Natural killer cell (primary cell): ENCODE results near the gene LSM3. TPM values are rescaled to one million over a fixed set of nuclear protein-coding genes. Genes with fewer than 3 reads are reported as not detected.

ENCODE experiments used
- ATAC-seq, 3 donors: fragments of 150-1000 bp in 2 of 3; fragments of 200-7000 bp in 1 of 3; cut with Tn5 transposase; 1 replicate in 1 of 3; 2 replicates in 2 of 3; pipeline ENCODE4 v1.10.0; 2021; ENCODE audit warnings: mild to moderate bottlenecking in 2 of 3, moderate library complexity in 2 of 3
- DNase-seq, 2 donors: peaks; one replicate each; pipeline versions ENCODE4 v3.0.0 to v3.0.0-alpha.2; 2013 to 2021; ENCODE audit warnings: mixed read lengths in 1 of 2
- H3K27ac ChIP-seq: one replicate; pipeline ENCODE4 v1.5.1; 2013; ENCODE audit warnings: mild to moderate bottlenecking, low read length
- H3K27me3 ChIP-seq: one replicate; pipeline ENCODE4 v1.6.1; 2013; ENCODE audit warnings: low read length; ENCODE audit not compliant: control insufficient read depth, insufficient read depth
- H3K36me3 ChIP-seq: one replicate; pipeline ENCODE4 v1.6.1; 2013; ENCODE audit warnings: low read length; ENCODE audit not compliant: control insufficient read depth, insufficient read depth
- H3K4me1 ChIP-seq: one replicate; pipeline ENCODE4 v1.6.1; 2013; ENCODE audit warnings: low read length; ENCODE audit not compliant: control insufficient read depth, insufficient read depth
- H3K4me3 ChIP-seq: one replicate; pipeline ENCODE4 v1.5.1; 2013; ENCODE audit warnings: low read length
- H3K9me3 ChIP-seq: one replicate; pipeline ENCODE4 v1.6.1; 2013; ENCODE audit warnings: low read length; ENCODE audit not compliant: control insufficient read depth, insufficient read depth
- H3K27ac Mint-ChIP-seq, 2 donors: one replicate each; pipeline ENCODE4 v1.8.0; 2022; ENCODE audit warnings: mild to moderate bottlenecking in 2 of 2, mixed read lengths in 2 of 2, moderate library complexity in 1 of 2
- H3K27me3 Mint-ChIP-seq, 2 donors: one replicate each; pipeline ENCODE4 v1.8.0; 2022; ENCODE audit warnings: low read depth in 2 of 2, mixed read lengths in 2 of 2
- H3K36me3 Mint-ChIP-seq: one replicate; pipeline ENCODE4 v1.8.0; 2022; ENCODE audit warnings: mixed read lengths
- H3K4me1 Mint-ChIP-seq, 2 donors: one replicate each; pipeline ENCODE4 v1.8.0; 2022; ENCODE audit warnings: mixed read lengths in 2 of 2
- H3K4me3 Mint-ChIP-seq: one replicate; pipeline ENCODE4 v1.8.0; 2022; ENCODE audit warnings: mild to moderate bottlenecking, moderate library complexity, mixed read lengths
- H3K9me3 Mint-ChIP-seq, 2 donors: one replicate each; pipeline ENCODE4 v1.8.0; 2022; ENCODE audit warnings: mixed read lengths in 2 of 2
- CTCF ChIP-seq: fragments of 200-600 bp; IDR thresholded peaks from one replicate; pipeline ENCODE4 v1.8.0; 2022; ENCODE audit warnings: antibody characterized with exemption
- WGBS: methylation state at CpG from one replicate; pipeline ENCODE4 v1.1.7; 2013; ENCODE audit warnings: missing lambda C conversion rate; ENCODE audit not compliant: insufficient coverage; 5-methylcytosine and 5-hydroxymethylcytosine counted together
- intact Hi-C: fragments of 100-400 bp; cut with micrococcal nuclease; formaldehyde crosslinking; loops from one replicate; pipeline ENCODE4 v1.14.2; 2022
- total RNA-seq, 4 donors: library from RNA; stranded (reverse); fragments of 120-200 nt in 1 of 4; gene quantifications; one replicate each; pipeline versions ENCODE4 v1.2.3 to v1.2.4, GENCODE V29; 2013 to 2022

LSM3 gene
- total RNA-seq, 3 donors from 2014 or later (not counting 1 experiment from before 2014, with no cell fraction given), result 7.6 to 9.1 (median 8.9) TPM

DNA sequence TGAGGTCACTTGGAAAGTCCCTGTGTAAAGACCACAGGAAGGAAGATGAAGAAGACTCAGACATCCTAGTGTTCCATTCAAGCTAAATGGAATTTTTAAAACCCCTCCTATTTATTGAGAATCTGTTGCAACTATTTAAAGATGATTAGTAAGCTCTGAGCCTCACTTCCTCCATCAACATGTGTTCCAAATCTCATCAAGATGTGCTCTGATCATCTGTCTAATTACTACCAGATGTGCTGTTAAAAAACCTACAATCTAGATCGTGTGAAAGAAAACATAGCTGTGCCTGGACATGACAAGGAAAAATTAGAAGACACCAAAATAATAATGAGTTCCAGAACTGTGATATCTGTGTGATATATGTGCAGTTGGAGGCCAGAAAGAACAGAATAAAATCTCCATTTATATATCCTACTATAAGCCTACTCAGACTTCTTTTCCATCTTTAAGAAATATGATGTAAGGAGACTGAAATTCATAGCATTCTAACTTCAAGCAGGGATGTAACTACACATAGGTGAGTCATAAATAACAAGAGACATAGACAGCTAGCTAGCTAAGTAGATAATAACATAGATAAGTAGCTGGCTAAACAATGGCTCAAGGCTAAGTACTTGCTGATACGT lies 8.0 kb upstream of the LSM3 start:
- no peak for TF ChIP-seq CTCF
- Histone ChIP-seq H3K4me1 (peaks cover 8% of the 10 kb centered on the region), H3K9me3 (no peaks in the 10 kb centered on the region), H3K4me3 (no peak overlapping the region), H3K27me3 (no peaks in the 10 kb centered on the region), H3K27ac (no peak overlapping the region), H3K36me3 (peaks cover 73% of the 10 kb centered on the region)
- no peak for DNase-seq
- intact Hi-C loops, result no loop called here
- Mint-ChIP-seq H3K27ac (peak overlapping the region in 1 of 2 donors; percentile 44), H3K27me3 (no peaks in the 10 kb centered on the region), H3K9me3 (no peaks in the 10 kb centered on the region), H3K4me3 (no peak overlapping the region), H3K36me3 (peaks cover 50% of the 10 kb centered on the region), H3K4me1 (peaks cover 28 to 30% of the 10 kb centered on the region in 2 donors)
- WGBS, result no CpG with 5 or more reads among the region's 2 CpGs
- no peak for ATAC-seq

GRCh38 chr3:14172496-14172895 lies 6.1 kb upstream of the LSM3 start:
- DNase-seq (no peak), ATAC-seq (no peak)
- H3K4me1 Mint-ChIP-seq, result peaks cover 36 to 38% of the 10 kb centered on the region in 2 donors
- peaks cover 55% of the 10 kb centered on the region for H3K36me3 ChIP-seq
- no peaks in the 10 kb centered on the region for H3K27me3 ChIP-seq
- intact Hi-C loops, result no loop called here
- H3K27ac Mint-ChIP-seq, result no peak overlapping the region
- H3K9me3 ChIP-seq, result no peaks in the 10 kb centered on the region
- TF ChIP-seq CTCF, result no peak
- no peak overlapping the region for H3K27ac ChIP-seq
- 93% methylated on average over 5 of the region's 5 CpGs for WGBS
- H3K9me3 Mint-ChIP-seq, result no peaks in the 10 kb centered on the region
- peaks cover 37% of the 10 kb centered on the region for H3K36me3 Mint-ChIP-seq
- no peaks in the 10 kb centered on the region for H3K27me3 Mint-ChIP-seq
- no peak overlapping the region for H3K4me3 ChIP-seq
- no peak overlapping the region for H3K4me3 Mint-ChIP-seq
- H3K4me1 ChIP-seq, result peaks cover 21% of the 10 kb centered on the region

DNA sequence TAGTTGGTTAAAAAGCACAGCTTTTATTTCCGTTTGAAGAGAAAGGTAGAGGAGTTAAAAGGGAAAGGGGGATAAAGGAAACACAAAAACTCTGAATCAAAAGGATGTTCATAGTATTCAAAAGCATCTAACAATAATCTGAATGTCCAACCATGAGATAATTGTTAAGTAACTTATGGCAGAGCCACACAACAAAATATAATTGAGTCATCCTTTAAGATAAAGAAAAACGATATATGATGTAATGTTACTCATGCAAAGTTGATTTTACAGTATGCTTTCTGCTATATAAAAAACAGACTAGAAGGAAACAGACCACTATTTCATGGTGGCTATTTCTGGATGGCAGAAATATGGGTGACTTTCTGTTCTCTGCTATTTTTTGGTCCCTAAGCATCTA lies 4.1 kb upstream of the LSM3 start:
- H3K4me1 Mint-ChIP-seq, result peaks cover 52 to 57% of the 10 kb centered on the region in 2 donors
- Histone ChIP-seq H3K36me3 (peaks cover 36% of the 10 kb centered on the region), H3K27ac (no peak overlapping the region), H3K4me1 (peaks cover 30% of the 10 kb centered on the region), H3K27me3 (no peaks in the 10 kb centered on the region), H3K4me3 (no peak overlapping the region), H3K9me3 (no peaks in the 10 kb centered on the region)
- no peak for TF ChIP-seq CTCF
- 100% methylated on average over 1 of the region's 2 CpGs for WGBS
- no peaks in the 10 kb centered on the region for H3K9me3 Mint-ChIP-seq
- ATAC-seq (no peak), DNase-seq (no peak)
- intact Hi-C loops, result no loop called here
- peaks cover 22% of the 10 kb centered on the region for H3K36me3 Mint-ChIP-seq
- no peak overlapping the region for H3K4me3 Mint-ChIP-seq
- H3K27me3 Mint-ChIP-seq, result no peaks in the 10 kb centered on the region
- peak overlapping the region; percentile 80 to 99 for H3K27ac Mint-ChIP-seq
